Activated CD8-positive, alpha-beta memory T cell treated with anti-CD3 and anti-CD28 coated beads for 4 hours (primary cell): ENCODE results near the gene ANXA9.

Experiments
- DNase-seq, 2 donors: peaks; one replicate each; pipeline ENCODE4 v3.0.0-alpha.2; 2020; ENCODE audit warnings: low read depth in 2 of 2

The ANXA9 gene

GRCh38 chr1:151005729-151006319, 23.7 kb downstream of the ANXA9 start:
- no peak for DNase-seq

DNA sequence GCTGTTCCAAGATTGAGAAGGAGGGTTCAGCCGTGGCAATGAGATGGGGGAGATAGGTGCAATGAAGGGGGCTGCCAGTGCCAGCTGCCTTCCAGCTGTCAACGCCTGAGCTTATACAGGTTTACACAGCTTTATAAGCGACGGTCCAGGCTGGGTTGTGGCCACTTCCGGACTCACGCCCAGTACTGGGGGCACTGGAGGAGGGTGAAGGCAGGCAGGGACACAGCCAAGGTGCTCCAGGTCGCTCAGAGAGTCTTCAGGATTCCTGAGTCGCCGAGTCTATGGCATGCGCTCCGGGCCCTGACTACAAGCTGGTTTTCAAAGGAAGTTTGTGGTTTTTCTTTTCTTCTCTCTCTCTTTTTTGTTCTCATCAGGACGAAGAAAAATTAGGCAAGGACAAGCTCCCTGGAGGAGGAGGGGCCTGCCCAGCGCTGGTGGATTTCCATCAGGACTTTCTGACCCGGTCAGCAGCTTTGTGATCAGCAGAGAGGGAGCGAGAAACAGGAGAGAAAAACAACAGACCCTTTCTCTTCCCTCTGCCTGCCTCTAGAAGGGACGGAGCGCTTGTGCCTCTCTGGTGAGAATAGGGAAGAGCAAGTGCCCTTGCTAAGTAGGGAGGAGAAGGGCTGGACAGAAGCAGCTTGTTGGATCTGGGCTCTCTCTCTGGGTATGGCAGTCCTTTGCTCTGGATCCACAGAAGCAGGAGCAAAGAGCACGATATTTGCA, 24.4 kb downstream of the ANXA9 start, which contains the start of gene MINDY1:
MINDY1 (minus strand) TSS at position 576 of the 726 bp plus-strand sequence. CDS start 4,285 bp downstream, outside the sequence.
- no peak for DNase-seq

GRCh38 chr1:151007853-151008243, 25.8 kb downstream of the ANXA9 start:
- no peak for DNase-seq

GRCh38 chr1:151008244-151009205, 26.4 kb downstream of the ANXA9 start, which contains the start of gene PRUNE1:
TSS of gene PRUNE1 (plus strand) at chr1:151008449. CDS start at chr1:151008633, 184 bp downstream.
- DNase-seq: peak; percentile 88 to 89

- DNase-seq: no peak
Measured at GRCh38 chr1:151009206-151009587, 27.1 kb downstream of the ANXA9 start.

DNA sequence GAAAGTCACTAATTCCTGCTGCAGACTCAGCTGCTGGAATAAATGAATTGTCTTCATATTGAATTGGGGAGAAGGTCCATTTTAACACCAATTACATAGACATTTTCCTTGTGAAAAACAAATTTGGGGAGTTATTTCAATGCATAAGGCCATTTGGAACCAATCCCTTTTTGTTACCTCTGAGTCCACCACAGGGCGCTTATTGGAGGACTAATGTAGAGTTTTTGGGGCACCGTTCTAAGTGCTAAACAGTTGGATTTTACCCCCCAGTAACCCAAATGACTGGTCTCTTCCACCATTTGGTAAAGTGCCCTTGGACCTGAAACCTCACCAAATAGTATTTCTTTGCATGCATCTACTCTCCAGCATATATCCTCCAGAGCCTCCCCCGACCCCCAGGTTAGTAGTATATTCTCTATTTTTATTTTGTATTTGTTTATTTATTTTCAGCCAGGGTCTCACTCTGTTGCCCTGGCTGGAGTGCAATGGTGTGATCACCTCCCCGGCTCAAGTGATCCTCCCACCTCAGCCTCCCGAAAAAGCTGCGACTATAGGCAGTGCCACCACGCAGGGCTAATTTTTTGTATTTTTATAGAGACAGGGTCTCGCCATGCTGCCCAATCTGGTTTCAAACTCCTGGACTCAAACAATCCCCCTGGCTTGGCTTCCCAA, 27.7 kb downstream of the ANXA9 start:
- DNase-seq: no peak

DNA sequence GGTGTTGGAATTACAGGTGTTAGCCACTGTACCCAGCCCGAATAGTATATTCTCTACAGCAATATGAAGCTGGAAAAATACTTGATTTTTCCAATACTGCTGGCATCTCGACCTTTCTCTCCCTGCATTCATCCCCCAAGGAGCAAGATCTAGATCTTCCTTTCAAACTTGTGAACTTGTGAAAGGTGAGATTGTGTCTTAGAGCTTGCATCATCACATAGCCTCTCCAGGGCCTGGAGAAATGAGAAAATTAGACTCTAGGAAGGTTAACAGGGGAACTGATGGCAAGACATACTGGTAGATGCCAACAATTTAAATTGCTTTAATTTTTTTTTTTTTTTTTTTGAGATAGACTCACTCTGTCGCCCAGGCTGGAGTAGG, 28.2 kb downstream of the ANXA9 start:
- DNase-seq: no peak

- DNase-seq: no peak
Measured at GRCh38 chr1:151011154-151011850, 29.2 kb downstream of the ANXA9 start.

- DNase-seq: no peak
Measured at GRCh38 chr1:151012684-151013471, 30.8 kb downstream of the ANXA9 start.

- DNase-seq: no peak
Measured at GRCh38 chr1:151013518-151013917, 31.4 kb downstream of the ANXA9 start.

DNA sequence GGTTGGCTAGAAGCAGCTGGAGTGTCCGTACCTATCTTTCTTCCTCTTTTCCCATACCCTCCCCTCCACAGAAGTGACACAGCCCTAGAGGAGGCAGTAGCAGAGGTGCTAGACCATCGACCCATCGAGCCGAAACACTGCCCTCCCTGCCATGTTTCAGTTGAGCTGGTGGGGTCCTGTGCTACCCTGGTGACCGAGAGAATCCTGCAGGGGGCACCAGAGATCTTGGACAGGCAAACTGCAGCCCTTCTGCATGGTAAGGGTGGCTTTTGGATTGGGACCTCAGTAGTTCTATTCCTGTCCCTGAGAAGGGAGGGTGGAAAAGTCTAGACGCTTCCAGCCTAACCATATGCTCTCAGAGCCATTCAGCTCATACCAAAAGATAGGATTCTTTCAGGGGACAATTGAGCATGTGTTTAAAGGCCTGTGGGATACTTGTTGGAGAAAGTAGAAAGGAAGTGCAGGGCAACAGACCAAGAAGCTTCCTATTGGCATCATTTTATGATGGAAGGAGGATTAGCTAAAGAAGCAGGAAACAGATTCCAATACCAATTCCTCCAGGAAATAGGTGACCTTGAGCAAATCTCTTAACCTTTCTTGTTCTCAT, 42.6 kb downstream of the ANXA9 start:
- peak; percentile 72 to 76 for DNase-seq

DNA sequence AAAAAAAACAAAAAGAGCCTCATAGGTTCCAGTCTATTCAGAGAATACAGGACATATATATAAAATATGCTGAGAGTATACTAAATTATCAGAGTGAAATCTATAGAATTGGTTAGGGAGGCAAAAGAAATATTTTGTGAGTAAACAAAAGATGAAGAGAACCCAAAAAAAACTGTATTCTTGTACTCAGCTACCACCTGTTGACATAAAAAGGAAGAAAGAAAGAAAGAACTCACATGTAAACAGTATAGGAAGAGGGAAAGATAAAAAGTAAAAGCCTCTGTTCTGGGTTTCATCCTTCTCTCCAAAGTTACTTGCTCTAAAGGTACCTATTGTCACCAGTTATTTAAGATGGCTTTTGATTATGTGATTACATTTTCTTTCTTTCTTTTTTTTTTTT, 44.4 kb downstream of the ANXA9 start:
- no peak for DNase-seq

DNA sequence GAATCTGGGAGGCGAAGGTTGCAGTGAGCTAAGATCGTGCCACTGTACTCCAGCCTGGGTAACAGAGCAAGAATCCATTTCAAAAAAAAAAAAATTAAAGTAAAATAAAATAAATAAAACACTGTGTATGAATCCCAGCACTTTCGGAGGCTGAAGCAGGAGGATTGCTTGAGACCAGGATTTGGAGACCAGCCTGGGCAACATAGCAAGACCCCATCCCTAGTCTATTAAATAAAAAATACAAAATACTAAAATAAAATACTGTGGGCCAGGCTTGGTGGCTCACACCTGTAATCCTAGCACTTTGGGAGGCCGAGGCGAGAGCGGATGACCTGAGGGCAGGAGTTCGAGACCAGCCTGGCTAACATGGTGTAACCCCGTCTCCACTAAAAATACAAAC, 50.1 kb downstream of the ANXA9 start:
- DNase-seq: no peak

DNA sequence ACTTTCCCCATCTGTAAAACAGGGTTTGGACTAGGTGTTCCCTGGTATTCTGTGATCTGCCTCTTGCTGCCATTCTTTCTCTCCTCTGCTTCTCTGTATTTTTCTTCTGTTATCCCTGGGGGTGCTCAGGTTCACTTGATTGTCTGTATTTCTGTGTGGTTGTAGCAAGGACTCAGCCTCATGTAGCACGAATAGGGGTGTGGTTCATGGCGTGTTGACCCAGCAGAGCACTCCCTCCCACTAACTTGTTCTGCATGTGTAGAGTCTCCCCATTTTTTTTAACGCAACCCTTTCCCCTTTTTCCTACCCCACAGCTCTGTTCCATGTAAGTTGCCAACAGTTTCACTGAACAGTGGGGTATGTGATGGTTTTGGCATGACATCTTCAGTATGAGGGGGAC, 53.1 kb downstream of the ANXA9 start:
- no peak for DNase-seq

DNA sequence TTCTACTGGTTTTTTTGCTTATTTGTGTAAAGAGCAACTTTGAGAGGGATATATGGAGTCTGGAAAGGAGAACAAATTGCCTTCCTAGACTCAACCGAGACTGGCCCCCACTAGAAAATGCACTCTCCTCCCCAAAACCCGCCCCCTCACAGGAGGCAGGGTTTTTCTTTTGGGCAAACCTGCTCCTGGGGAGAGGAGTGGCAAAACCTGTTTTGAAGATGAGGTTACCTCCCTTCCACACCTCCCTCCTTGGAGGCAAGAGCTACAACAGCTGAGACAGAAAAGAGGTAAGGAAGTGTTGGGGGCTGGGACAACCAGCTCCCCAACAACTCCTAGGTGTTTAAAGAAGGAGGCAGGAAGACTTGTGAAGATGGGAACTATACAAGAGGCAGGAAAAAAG, 54.3 kb downstream of the ANXA9 start, which contains the start of gene BNIPL:
BNIPL (plus strand) TSS at position 231 of the 400 bp plus-strand sequence; CDS start at position 371, 140 bp downstream.
- no peak for DNase-seq

DNA sequence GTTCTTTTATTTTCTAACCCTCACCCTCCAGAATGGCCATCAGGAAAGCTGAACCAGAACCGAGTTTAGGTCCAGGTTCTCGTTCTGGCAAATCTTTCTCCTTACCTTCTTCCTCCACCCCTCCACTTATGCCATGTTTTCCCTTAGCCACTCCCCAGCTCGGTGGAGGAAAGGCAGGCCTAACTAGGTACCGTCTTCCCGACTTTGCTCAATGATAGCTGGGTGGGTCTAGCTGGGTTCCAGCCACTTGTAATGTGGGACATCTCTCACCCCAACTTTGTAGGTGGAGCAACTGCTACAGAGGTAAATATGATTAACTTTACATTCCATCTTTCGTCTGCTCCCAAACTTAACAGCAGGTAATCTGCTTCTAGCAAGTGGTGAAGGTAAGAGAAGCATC, 54.9 kb downstream of the ANXA9 start:
- DNase-seq: no peak

DNA sequence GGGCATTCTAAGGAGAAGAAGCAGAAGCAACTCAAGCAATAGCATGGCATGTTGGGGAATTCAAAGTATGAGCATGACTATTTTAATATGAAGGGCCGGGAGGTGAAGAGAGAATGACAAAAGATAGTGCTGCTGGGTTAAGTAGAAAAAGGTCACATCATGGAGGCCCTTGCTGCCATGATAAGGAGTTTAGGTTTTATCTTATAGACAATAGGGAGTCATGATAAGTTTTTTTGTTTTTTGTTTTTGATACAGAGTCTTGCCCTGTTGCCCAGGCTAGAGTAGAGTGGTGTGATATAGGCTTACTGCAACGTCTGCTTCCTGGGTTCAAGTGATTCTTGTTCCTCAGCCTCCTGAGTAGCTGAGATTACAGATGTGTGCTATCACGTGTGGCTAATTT, 57.4 kb downstream of the ANXA9 start:
- no peak for DNase-seq

DNA sequence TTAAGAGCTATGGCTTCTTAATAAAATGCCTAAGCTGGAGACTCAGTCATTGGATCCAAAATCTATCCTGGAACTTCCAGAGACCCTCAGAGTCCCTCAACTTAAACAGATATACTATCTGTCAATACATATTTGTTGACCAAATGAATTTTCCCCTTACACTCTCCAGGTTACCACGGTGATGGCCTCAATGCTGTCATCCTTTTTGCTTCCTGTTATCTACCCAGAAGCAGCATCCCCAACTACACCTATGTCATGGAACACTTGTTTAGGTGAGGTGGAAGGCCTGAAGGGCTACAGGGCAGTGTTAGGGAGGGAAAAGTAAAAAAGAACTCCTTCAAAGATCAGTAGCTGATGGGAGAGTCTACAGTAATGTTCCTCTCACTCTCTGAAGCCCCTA, 61.1 kb downstream of the ANXA9 start:
- no peak for DNase-seq
